PC-3 (cell line): Measurements from ENCODE around the gene COLEC11.
"Not testable (repeated sequence)": the region's sequence is repeated elsewhere in the genome, so short reads cannot be mapped to it uniquely, and the experiment has no call there.

Experiments
- EZH2 ChIP-seq: fragments of 300-600 bp; sonication (generic); IDR thresholded peaks from one replicate; pipeline ENCODE4 v1.6.1; 2017; ENCODE audit warnings: antibody characterized with exemption, mild to moderate bottlenecking, low read length; ENCODE audit not compliant: unreplicated experiment
- TF ChIP-seq, protein P1 (sequence below): fragments of 300-600 bp; sonication (generic); conservative IDR thresholded peaks from 2 replicates; pipeline ENCODE4 v1.5.1; 2017; ENCODE audit warnings: antibody characterized with exemption, low read depth, mild to moderate bottlenecking, low read length

DNA sequence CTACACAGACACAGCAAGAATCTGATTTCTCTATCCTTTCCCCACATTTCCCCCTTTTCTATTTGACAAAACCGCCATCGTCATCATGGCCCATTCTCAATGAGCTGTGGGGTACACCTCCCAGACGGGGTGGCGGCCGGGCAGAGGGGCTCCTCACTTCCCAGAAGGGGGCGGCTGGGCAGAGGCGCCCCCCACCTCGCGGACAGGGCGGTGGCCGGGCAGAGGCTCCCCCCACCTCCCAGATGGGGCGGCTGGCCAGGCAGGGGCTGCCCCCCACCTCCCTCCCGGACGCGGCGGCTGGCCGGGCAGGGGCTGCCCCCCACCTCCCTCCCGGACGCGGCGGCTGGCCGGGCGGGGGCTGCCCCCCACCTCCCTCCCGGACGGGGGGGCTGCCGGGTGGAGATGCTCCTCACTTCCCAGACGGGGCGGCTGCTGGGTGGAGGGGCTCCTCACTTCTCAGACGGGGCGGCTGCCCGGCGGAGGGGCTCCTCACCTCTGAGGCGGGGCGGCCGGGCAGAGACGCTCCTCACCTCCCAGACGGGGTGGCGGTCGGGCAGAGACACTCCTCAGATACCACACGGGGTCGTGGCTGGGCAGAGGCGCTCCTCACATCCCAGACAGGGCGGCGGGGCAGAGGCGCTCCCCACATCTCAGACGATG lies 20.8 kb downstream of the COLEC11 start:
- TF ChIP-seq, protein P1, sequence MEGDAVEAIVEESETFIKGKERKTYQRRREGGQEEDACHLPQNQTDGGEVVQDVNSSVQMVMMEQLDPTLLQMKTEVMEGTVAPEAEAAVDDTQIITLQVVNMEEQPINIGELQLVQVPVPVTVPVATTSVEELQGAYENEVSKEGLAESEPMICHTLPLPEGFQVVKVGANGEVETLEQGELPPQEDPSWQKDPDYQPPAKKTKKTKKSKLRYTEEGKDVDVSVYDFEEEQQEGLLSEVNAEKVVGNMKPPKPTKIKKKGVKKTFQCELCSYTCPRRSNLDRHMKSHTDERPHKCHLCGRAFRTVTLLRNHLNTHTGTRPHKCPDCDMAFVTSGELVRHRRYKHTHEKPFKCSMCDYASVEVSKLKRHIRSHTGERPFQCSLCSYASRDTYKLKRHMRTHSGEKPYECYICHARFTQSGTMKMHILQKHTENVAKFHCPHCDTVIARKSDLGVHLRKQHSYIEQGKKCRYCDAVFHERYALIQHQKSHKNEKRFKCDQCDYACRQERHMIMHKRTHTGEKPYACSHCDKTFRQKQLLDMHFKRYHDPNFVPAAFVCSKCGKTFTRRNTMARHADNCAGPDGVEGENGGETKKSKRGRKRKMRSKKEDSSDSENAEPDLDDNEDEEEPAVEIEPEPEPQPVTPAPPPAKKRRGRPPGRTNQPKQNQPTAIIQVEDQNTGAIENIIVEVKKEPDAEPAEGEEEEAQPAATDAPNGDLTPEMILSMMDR: not testable (repeated sequence)
- TF ChIP-seq EZH2: not testable (repeated sequence)
